SJCRH30 (cell line): Measurements from ENCODE around the gene RNF212B. TPM values are rescaled to one million over a fixed set of nuclear protein-coding genes. Genes with fewer than 3 reads are reported as not detected.
"Not testable (repeated sequence)": the region's sequence is repeated elsewhere in the genome, so short reads cannot be mapped to it uniquely, and the experiment has no call there.

Source experiments
- DNase-seq, 2 experiments: peaks; one replicate each; pipeline ENCODE4 v3.0.0-alpha.2; 2015 to 2020
- H3K27ac ChIP-seq: fragments of 250-450 bp; sonication (Bioruptor Pico); 2 replicates; pipeline ENCODE4 v1.5.1; 2020; ENCODE audit warnings: mild to moderate bottlenecking, moderate library complexity
- H3K27me3 ChIP-seq: fragments of 250-450 bp; sonication (Bioruptor Pico); 2 replicates; pipeline ENCODE4 v1.5.1; 2020; ENCODE audit warnings: mild to moderate bottlenecking, moderate library complexity
- H3K36me3 ChIP-seq: fragments of 250-450 bp; sonication (Bioruptor Pico); 2 replicates; pipeline ENCODE4 v1.5.1; 2020; ENCODE audit warnings: mild to moderate bottlenecking, moderate library complexity
- H3K4me1 ChIP-seq: fragments of 250-450 bp; sonication (Bioruptor Pico); 2 replicates; pipeline ENCODE4 v1.5.1; 2020; ENCODE audit warnings: mild to moderate bottlenecking, moderate library complexity
- H3K4me3 ChIP-seq: fragments of 250-450 bp; sonication (Bioruptor Pico); 2 replicates; pipeline ENCODE4 v1.5.1; 2020; ENCODE audit warnings: mild to moderate bottlenecking, moderate library complexity
- H3K9me3 ChIP-seq: fragments of 250-450 bp; sonication (Bioruptor Pico); replicated peaks from 2 replicates; pipeline ENCODE4 v1.5.1; 2020; ENCODE audit warnings: mild to moderate bottlenecking, moderate library complexity
- total RNA-seq: library from RNA; depleted of rRNA; stranded (reverse); fragments of >200 nt; shearing (Covaris generic); gene quantifications from 2 replicates; pipeline ENCODE4 v1.2.3, GENCODE V29; 2014

The RNF212B gene
- total RNA-seq, 1 experiment from 2014 or later = not detected

DNA sequence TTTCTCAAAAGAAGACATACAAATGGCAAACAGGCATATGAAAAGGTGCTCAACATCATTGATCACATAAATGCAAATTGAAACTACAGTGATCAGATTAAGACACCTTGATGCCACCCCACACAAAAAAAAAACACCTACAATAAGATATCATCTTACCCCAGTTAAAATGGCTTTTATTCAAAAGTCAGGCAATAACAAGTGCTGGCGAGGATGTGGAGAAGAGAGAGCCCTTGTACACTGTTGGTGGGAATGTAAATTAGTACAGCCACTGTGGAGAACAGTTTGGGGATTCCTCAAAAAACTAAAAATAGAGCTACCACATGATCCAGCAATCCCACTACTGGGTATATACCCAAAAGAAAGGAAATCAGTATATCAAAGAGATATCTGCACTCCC, 12.8 kb upstream of the RNF212B start:
- H3K27me3 ChIP-seq, H3K9me3 ChIP-seq, H3K4me1 ChIP-seq, H3K27ac ChIP-seq, DNase-seq, H3K4me3 ChIP-seq, H3K36me3 ChIP-seq: not testable (repeated sequence)

DNA sequence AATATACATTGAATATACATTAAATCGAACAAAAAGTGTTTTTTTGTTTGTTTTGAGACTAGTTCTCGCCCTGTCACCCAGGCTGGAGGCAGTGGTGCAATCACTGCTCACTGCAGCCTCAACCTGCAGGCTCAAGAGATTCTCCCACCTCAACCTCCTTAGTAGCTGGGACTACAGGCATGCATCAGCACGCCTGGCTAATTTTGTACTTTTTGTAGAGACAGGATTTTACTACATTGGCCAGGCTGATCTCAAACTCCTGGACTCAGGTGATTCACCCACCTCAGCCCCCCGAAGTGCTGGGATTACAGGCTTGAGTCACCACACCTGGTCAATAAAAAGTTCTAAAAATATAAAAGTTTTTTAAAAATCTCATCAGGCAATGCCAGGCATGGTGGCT, 10.2 kb upstream of the RNF212B start:
- H3K9me3 ChIP-seq = no peaks in the 10 kb centered on the region; the same call in none of the 2 replicates

GRCh38 chr14:23228812-23229211, 8.9 kb upstream of the RNF212B start:
- H3K9me3 ChIP-seq = no peaks in the 10 kb centered on the region; the same call in none of the 2 replicates
- no peaks in the 10 kb centered on the region for H3K27me3 ChIP-seq
- no peak overlapping the region for H3K27ac ChIP-seq
- no peaks in the 10 kb centered on the region for H3K4me1 ChIP-seq
- DNase-seq = no peak
- no peak overlapping the region for H3K4me3 ChIP-seq
- H3K36me3 ChIP-seq = no peaks in the 10 kb centered on the region

More for the DNA sequence above, 10.2 kb upstream of the RNF212B start:
- no peak for DNase-seq
- Histone ChIP-seq H3K4me1 (no peaks in the 10 kb centered on the region), H3K27ac (no peak overlapping the region), H3K4me3 (no peak overlapping the region), H3K36me3 (no peaks in the 10 kb centered on the region), H3K27me3 (no peaks in the 10 kb centered on the region)

GRCh38 chr14:23232241-23232808, 5.4 kb upstream of the RNF212B start:
- H3K36me3 ChIP-seq, H3K4me3 ChIP-seq, H3K9me3 ChIP-seq, DNase-seq, H3K27me3 ChIP-seq, H3K27ac ChIP-seq, H3K4me1 ChIP-seq: not testable (repeated sequence)

GRCh38 chr14:23240661-23241060, 2.9 kb downstream of the RNF212B start:
- no peak overlapping the region for H3K27ac ChIP-seq
- no peak for DNase-seq
- no peaks in the 10 kb centered on the region for H3K27me3 ChIP-seq
- H3K36me3 ChIP-seq = no peaks in the 10 kb centered on the region
- H3K4me3 ChIP-seq = no peak overlapping the region
- H3K4me1 ChIP-seq = no peaks in the 10 kb centered on the region
- no peaks in the 10 kb centered on the region for H3K9me3 ChIP-seq

- not testable (repeated sequence) for H3K4me3 ChIP-seq, DNase-seq, H3K4me1 ChIP-seq, H3K27me3 ChIP-seq, H3K36me3 ChIP-seq, H3K27ac ChIP-seq, H3K9me3 ChIP-seq
These were observed 3.5 kb downstream of the RNF212B start for GRCh38 chr14:23241061-23241715.

DNA sequence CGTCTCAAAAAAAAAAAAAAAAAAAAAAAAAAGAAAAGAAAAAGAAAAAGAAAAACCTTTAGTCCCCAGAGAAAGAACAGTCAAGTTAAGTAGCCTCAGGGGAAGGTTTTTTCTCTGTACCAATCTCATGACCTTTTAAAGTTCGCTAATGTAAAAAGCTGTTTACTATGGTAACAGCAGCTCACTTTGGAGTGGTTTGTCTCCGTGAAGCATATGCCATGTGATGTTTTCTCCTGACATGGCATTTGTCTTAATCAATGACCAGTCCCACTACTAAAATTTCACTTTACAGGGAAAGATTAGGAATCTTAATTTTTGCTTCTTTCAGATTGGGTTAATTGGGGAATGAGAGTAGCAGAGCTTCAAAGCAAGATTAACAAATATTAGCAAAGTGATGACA, 4.3 kb downstream of the RNF212B start:
- Histone ChIP-seq H3K36me3 (no peaks in the 10 kb centered on the region), H3K4me3 (no peak overlapping the region), H3K9me3 (no peaks in the 10 kb centered on the region), H3K4me1 (no peaks in the 10 kb centered on the region), H3K27me3 (no peaks in the 10 kb centered on the region), H3K27ac (no peak overlapping the region)
- no peak for DNase-seq

- Histone ChIP-seq H3K27ac (no peak overlapping the region), H3K27me3 (no peaks in the 10 kb centered on the region), H3K36me3 (no peaks in the 10 kb centered on the region), H3K4me3 (no peak overlapping the region), H3K9me3 (no peaks in the 10 kb centered on the region), H3K4me1 (no peaks in the 10 kb centered on the region)
- no peak for DNase-seq
These were observed 5.3 kb downstream of the RNF212B start for GRCh38 chr14:23243066-23243465.

DNA sequence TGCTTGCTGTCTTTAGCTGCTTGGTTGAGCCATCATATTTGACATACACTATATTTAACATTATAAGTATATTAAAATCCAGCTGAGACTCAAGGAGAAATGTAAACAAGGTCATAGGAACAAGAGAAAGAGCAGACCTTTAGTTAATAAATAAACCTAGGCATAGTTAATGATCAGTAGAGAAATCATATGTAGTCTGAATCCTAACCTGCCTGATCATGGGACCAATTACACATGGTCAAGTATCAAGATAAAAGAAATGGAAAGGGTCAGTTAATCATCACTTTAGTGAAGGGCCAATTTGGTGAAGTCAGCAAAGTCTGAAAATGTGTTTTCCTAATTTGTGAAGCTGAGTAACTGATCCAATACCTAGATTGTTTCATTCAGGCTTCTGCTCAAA, 7.5 kb downstream of the RNF212B start:
- Histone ChIP-seq H3K9me3 (no peaks in the 10 kb centered on the region), H3K36me3 (no peaks in the 10 kb centered on the region), H3K4me3 (no peak overlapping the region), H3K4me1 (no peaks in the 10 kb centered on the region), H3K27me3 (peaks cover 5% of the 10 kb centered on the region; the same call in 1 of the 2 replicates), H3K27ac (no peak overlapping the region)
- no peak for DNase-seq

DNA sequence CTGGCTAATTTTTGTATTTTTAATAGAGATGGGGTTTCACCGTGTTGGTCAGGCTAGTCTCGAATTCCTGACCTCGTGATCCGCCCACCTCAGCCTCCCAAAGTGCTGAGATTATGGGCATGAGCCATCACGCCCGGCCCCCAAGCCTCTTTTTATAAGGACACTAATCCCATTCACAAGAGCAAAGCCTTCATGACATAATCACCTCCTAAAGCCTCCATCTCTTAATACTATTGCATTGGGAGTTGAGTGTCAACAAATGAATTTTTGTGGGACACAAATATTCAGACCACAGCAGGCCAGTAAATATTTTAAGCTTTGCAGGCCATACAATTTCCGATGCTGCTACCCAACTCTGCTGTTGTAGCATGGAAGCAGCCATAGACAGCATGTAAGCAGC, 10.9 kb downstream of the RNF212B start:
- Histone ChIP-seq H3K27me3 (peaks cover 12% of the 10 kb centered on the region), H3K4me3 (no peak overlapping the region), H3K4me1 (no peaks in the 10 kb centered on the region), H3K9me3 (no peaks in the 10 kb centered on the region), H3K27ac (no peak overlapping the region), H3K36me3 (no peaks in the 10 kb centered on the region)
- peak; percentile 26 to 29 for DNase-seq

DNA sequence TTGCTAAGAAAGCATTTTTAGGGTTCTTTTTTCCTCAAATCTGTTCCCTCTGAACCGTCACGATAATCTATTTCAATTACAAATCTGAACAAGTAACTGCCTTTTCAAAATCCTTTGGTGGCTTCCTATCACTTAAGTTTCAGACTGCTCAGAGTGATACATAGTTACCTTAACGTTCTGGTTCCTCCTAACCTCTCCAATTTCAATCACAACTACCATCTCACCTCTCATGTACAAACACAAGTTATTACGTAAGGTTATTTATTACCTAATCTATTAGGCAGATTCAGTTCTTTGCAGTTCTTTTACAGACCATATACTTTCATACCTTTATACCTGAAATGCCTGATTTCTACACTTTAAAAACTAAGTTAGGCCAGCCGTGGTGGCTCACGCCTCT, 12.1 kb downstream of the RNF212B start:
- H3K4me3 ChIP-seq = no peak overlapping the region
- H3K9me3 ChIP-seq = no peaks in the 10 kb centered on the region

DNA sequence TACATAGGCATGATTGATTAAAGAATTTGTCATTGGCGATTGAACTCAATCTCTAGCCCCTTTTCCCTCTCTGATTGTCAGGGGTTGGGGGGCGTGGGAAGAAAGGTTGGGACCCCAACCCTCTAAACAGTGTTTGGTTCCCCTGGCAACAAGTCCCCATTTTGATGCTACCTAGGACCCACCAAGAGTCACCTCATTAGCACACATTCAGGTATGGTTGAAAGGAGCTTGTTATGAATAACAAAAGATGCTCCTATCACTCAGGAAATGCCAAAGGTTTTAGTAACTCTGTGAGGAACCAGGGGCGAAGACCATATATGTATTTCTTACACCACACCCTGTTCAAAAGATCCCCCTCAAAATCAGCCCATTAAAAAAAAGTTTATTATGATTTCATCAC, 14.3 kb downstream of the RNF212B start:
- H3K36me3 ChIP-seq = no peaks in the 10 kb centered on the region
- no peaks in the 10 kb centered on the region for H3K4me1 ChIP-seq
- H3K27me3 ChIP-seq = peaks cover 12% of the 10 kb centered on the region
- no peaks in the 10 kb centered on the region for H3K9me3 ChIP-seq
- no peak for DNase-seq
- H3K4me3 ChIP-seq = no peak overlapping the region
- no peak overlapping the region for H3K27ac ChIP-seq

More for the DNA sequence above, 12.1 kb downstream of the RNF212B start:
- peaks cover 12% of the 10 kb centered on the region for H3K27me3 ChIP-seq
- no peak for DNase-seq
- no peaks in the 10 kb centered on the region for H3K36me3 ChIP-seq
- H3K27ac ChIP-seq = no peak overlapping the region
- H3K4me1 ChIP-seq = no peaks in the 10 kb centered on the region

DNA sequence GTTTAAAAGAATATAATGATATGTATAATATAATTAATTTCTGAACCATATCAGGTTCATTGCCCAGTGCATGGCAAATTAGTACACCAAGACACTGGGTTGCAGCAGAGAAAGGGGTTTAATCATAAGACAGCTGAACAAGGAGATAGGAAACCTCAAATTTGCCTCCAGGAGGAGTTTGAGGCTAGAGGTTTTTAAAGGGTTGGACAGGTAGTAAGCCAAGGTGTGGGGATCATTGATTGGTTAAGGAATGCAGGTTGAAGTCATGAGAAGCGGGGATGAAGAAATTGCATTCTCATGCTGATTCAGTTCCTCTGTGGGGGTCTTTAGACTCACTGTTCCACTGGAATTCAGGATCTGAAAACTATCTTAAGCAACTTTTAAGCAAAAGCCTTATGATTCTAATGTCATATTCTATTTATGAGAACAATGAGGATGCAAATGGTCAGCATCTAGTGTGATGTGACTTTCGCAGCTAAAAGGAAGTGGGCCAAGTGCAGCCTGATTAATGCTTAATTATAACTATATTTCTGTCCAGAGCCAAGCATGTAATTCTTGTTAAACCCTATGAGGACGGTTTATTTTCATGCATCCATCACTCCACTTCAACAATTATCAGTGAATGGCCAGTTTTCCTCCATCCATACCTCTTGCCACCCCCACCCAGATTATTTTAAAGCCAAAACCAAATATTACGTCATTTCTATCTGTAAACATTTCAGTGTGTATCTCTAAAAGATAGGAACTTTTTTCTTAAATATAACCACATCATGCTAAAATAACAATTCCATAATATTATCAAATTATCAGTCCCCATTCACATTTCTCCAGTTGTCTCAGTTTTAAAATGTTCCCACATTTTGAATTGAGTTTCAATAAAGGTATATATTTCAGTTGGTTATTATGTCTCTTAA, 14.9 kb downstream of the RNF212B start:
- Histone ChIP-seq H3K9me3 (no peaks in the 10 kb centered on the region), H3K4me1 (no peaks in the 10 kb centered on the region), H3K4me3 (no peak overlapping the region), H3K36me3 (no peaks in the 10 kb centered on the region), H3K27me3 (peaks cover 12% of the 10 kb centered on the region), H3K27ac (no peak overlapping the region)
- no peak for DNase-seq

DNA sequence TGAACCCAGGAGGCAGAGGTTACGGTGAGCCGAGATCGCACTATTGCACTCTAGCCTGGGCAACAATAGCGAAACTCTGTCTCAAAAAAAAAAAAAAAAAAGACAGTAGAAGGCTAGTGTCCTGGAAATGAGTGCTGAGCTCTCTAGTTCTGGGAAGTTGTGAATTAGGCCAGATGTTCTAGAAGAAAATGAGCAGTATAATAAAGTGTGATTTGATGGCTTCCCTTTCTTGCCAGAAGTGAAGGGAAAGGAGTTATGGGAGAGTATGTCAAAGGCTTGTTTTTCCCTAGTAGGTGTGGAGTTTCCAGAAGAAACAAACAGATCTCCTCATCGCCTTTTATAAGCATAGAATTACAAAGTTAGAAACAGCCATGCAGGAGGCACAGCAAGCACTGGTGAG, 20.5 kb downstream of the RNF212B start:
- H3K9me3 ChIP-seq = no peaks in the 10 kb centered on the region
- no peak for DNase-seq
- no peak overlapping the region for H3K4me3 ChIP-seq
- no peak overlapping the region for H3K27ac ChIP-seq
- peaks cover 4% of the 10 kb centered on the region; the same call in 1 of the 2 replicates for H3K27me3 ChIP-seq
- no peaks in the 10 kb centered on the region for H3K36me3 ChIP-seq
- no peaks in the 10 kb centered on the region for H3K4me1 ChIP-seq

DNA sequence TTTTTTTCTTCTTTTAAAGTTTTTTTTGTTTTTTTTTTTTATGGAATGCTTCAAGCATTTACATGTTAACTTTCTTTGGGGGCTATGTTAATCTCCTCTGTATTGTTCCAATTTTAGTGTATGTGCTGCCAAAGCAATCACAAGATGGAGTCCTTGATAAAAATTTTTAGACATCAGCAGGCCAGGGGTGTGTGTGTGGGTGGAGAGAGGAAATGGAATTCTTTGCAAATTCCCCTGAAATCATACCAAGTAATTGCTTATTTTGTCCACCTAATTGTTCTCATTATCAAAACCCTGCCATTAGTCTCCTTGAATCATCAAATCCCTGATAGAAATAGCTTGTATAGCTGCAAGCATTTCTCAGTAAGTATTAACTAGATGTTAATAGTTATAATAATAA, 21.7 kb downstream of the RNF212B start:
- H3K27ac ChIP-seq = no peak overlapping the region
- DNase-seq = no peak
- H3K9me3 ChIP-seq = no peaks in the 10 kb centered on the region
- H3K36me3 ChIP-seq = no peaks in the 10 kb centered on the region
- H3K4me3 ChIP-seq = no peak overlapping the region
- peaks cover 7% of the 10 kb centered on the region for H3K27me3 ChIP-seq
- H3K4me1 ChIP-seq = no peaks in the 10 kb centered on the region
